Ovary (tissue), 9 donors: ENCODE measurements around the gene INPP5D. TPM values are rescaled to one million over a fixed set of nuclear protein-coding genes. Genes with fewer than 3 reads are reported as not detected.

Source experiments
- DNase-seq, 5 donors: peaks; one replicate each; pipeline ENCODE4 v3.0.0-alpha.2; 2019 to 2020
- H3K27ac ChIP-seq, 2 donors: fragments of 200-600 bp; one replicate each; pipeline versions ENCODE4 v1.5.1 to v1.8.0; 2019 to 2022
- H3K27me3 ChIP-seq: fragments of 200-600 bp; one replicate; pipeline ENCODE4 v1.8.0; 2022
- H3K36me3 ChIP-seq: fragments of 200-600 bp; sonication (generic); one replicate; pipeline ENCODE4 v1.5.1; 2019
- H3K4me1 ChIP-seq: one replicate; pipeline ENCODE4 v1.8.1; 2013; ENCODE audit warnings: mild to moderate bottlenecking, moderate library complexity; ENCODE audit not compliant: insufficient read depth
- H3K4me3 ChIP-seq: fragments of 200-600 bp; sonication (generic); one replicate; pipeline ENCODE4 v1.5.1; 2017
- H3K9me3 ChIP-seq, 2 donors: fragments of 200-600 bp in 1 of 2; sonication (generic) in 1 of 2; one replicate each; pipeline versions ENCODE4 v1.5.1 to v1.8.1; 2013 to 2019; ENCODE audit warnings: mild to moderate bottlenecking in 1 of 2, moderate library complexity in 1 of 2
- CTCF ChIP-seq, 3 donors: fragments of 450-650 bp in 2 of 3; fragments of 200-600 bp in 1 of 3; IDR thresholded peaks; one replicate each; pipeline versions ENCODE4 v1.5.1 to v1.8.0; 2016 to 2022; ENCODE audit warnings: antibody characterized with exemption in 3 of 3, mild to moderate bottlenecking in 1 of 3
- EP300 ChIP-seq: sonication (generic); formaldehyde crosslinking; IDR thresholded peaks from one replicate; pipeline ENCODE4 v1.6.1; 2017; ENCODE audit warnings: antibody characterized with exemption
- POLR2A ChIP-seq: fragments of 450-650 bp; IDR thresholded peaks from one replicate; pipeline ENCODE4 v1.6.1; 2017; ENCODE audit warnings: antibody characterized with exemption, mild to moderate bottlenecking, moderate library complexity
- whole genome bisulfite sequencing, 3 donors: extraction: QIAGEN DNeasy Blood & Tissue Kit in 1 of 3; methylation state at CpG; one replicate each; pipeline versions ENCODE4 v1.1.5 to v1.1.7; 2013 to 2017; 5-methylcytosine and 5-hydroxymethylcytosine counted together
- intact Hi-C, 4 donors: fragments of 100-400 bp; cut with DNase I; formaldehyde crosslinking; loops; one replicate each; pipeline versions ENCODE4 v1.11.0 to v1.15.1; 2022 to 2023
- polyA plus RNA-seq, 2 donors: library from polyadenylated mRNA; stranded (reverse); fragments of 200-250 nt in 1 of 2; fragments of 350-450 nt in 1 of 2; fragmentation: Illumina TruSeq in 1 of 2; extraction: RNeasy Lipid Tissue Mini Kit (QIAGEN cat#74804) in 1 of 2; gene quantifications; one replicate each; pipeline ENCODE4 v1.2.3, GENCODE V29; 2013 to 2014
- total RNA-seq, 7 donors: library from RNA; depleted of rRNA in 2 of 7; stranded (reverse); fragments of >200 nt in 2 of 7; fragmentation: NEBNext Ultra II Directional in 3 of 7; extraction: Animal tissue kit (Norgen Biotek cat#: 25700) in 3 of 7; gene quantifications; one replicate each; pipeline versions ENCODE4 v1.1.0 to v1.2.4, GENCODE V29; 2016 to 2023
- donor health status: DM: no; HTN: no; CAD: no; lungs with moderate emphysema.
- donor health status: DM: no; HTN: no; CAD: no.
- donor health status: Bipolar disorder and iron deficiency.
- donor health status: DM: yes; HTN: yes; CAD: no.
- donor health status: DM: no; HTN: no; CAD: no.
- donor health status: DM: yes; HTN: yes; CAD: no.

INPP5D gene
- total and polyA plus RNA-seq, 9 donors, result 4.1 to 14.4 (median 7.7) TPM

GRCh38 chr2:233210843-233211547 lies 150.9 kb downstream of the INPP5D start:
- no peak overlapping the region for H3K27ac ChIP-seq
- 26 to 32% (median 27%) methylated on average over 18 of the region's 18 CpGs for WGBS, 3 donors
- DNase-seq, result peak; percentile 56 to 88 (median 78)
- no peak overlapping the region for H3K4me3 ChIP-seq
- intact Hi-C loops, result no loop called here
- H3K27me3 ChIP-seq, result no peaks in the 10 kb centered on the region
- no peaks in the 10 kb centered on the region for H3K9me3 ChIP-seq
- H3K36me3 ChIP-seq, result no peaks in the 10 kb centered on the region
- H3K4me1 ChIP-seq, result peaks cover 5% of the 10 kb centered on the region
- TF ChIP-seq EP300 (no peak), CTCF (IDR thresholded peaks at IDR 0.05) (no peak), POLR2A (no peak)

GRCh38 chr2:233211548-233211895 lies 151.4 kb downstream of the INPP5D start:
- no peak overlapping the region for H3K27ac ChIP-seq
- H3K36me3 ChIP-seq, result no peaks in the 10 kb centered on the region
- DNase-seq, result no peak
- no peaks in the 10 kb centered on the region for H3K27me3 ChIP-seq
- H3K9me3 ChIP-seq, result no peaks in the 10 kb centered on the region
- WGBS, 3 donors, result 29 to 34% (median 33%) methylated on average over 3 of the region's 3 CpGs
- peaks cover 5% of the 10 kb centered on the region for H3K4me1 ChIP-seq
- no peak for TF ChIP-seq EP300
- TF ChIP-seq CTCF (IDR thresholded peaks at IDR 0.05), result no peak
- no peak for TF ChIP-seq POLR2A
- no peak overlapping the region for H3K4me3 ChIP-seq
- intact Hi-C loops, result no loop called here

GRCh38 chr2:233213011-233213410 lies 152.9 kb downstream of the INPP5D start:
- H3K9me3 ChIP-seq, result no peaks in the 10 kb centered on the region
- DNase-seq, result no peak
- peaks cover 5% of the 10 kb centered on the region for H3K4me1 ChIP-seq
- H3K36me3 ChIP-seq, result no peaks in the 10 kb centered on the region
- TF ChIP-seq CTCF (IDR thresholded peaks at IDR 0.05) (no peak), POLR2A (no peak), EP300 (no peak)
- 88 to 92% (median 92%) methylated on average over 15 of the region's 15 CpGs for WGBS, 3 donors
- H3K27me3 ChIP-seq, result no peaks in the 10 kb centered on the region
- H3K4me3 ChIP-seq, result no peak overlapping the region
- intact Hi-C loops, result no loop called here
- H3K27ac ChIP-seq, result no peak overlapping the region

- no peaks in the 10 kb centered on the region for H3K9me3 ChIP-seq
- H3K27ac ChIP-seq, result no peak overlapping the region
- TF ChIP-seq CTCF (IDR thresholded peaks at IDR 0.05), result no peak
- no peak for TF ChIP-seq EP300
- no peak for TF ChIP-seq POLR2A
- peaks cover 5% of the 10 kb centered on the region for H3K4me1 ChIP-seq
- no peaks in the 10 kb centered on the region for H3K36me3 ChIP-seq
- no peak overlapping the region for H3K4me3 ChIP-seq
- no peak for DNase-seq
- H3K27me3 ChIP-seq, result no peaks in the 10 kb centered on the region
- WGBS, 3 donors, result 84 to 91% (median 87%) methylated on average over 6 of the region's 6 CpGs
- intact Hi-C loops, result no loop called here
Measured at GRCh38 chr2:233213975-233214374, 153.8 kb downstream of the INPP5D start.
